Loucy (cell line): Measurements from ENCODE around the gene DMXL1.

ENCODE experiments used
- H2AFZ ChIP-seq: fragments of 200-600 bp; sonication (generic); 2 replicates; pipeline ENCODE4 v1.6.0; 2016; ENCODE audit warnings: antibody characterized with exemption, mild to moderate bottlenecking, low read length, moderate library complexity
- H3F3A ChIP-seq: fragments of 200-600 bp; 2 replicates; pipeline ENCODE4 v1.6.0; 2016; ENCODE audit warnings: antibody characterized with exemption, low read depth, mild to moderate bottlenecking
- H3K27me3 ChIP-seq: fragments of 200-600 bp; sonication (generic); 2 replicates; pipeline ENCODE4 v1.6.1; 2014; ENCODE audit warnings: low read length, mild to moderate bottlenecking; ENCODE audit not compliant: insufficient read depth, poor library complexity, severe bottlenecking
- H3K36me3 ChIP-seq: fragments of 200-600 bp; sonication (generic); 2 replicates; pipeline ENCODE4 v1.6.1; 2016; ENCODE audit warnings: low read length; ENCODE audit not compliant: insufficient read depth
- H3K4me1 ChIP-seq: fragments of 200-600 bp; sonication (generic); 2 replicates; pipeline ENCODE4 v1.5.1; 2014; ENCODE audit warnings: low read length, mild to moderate bottlenecking; ENCODE audit not compliant: insufficient read depth, poor library complexity, severe bottlenecking
- H3K4me2 ChIP-seq: fragments of 200-600 bp; sonication (generic); 2 replicates; pipeline ENCODE4 v1.6.0; 2014; ENCODE audit warnings: antibody characterized with exemption, low read length, low read depth, mild to moderate bottlenecking; ENCODE audit not compliant: poor library complexity, severe bottlenecking
- H3K4me3 ChIP-seq: fragments of 200-600 bp; sonication (generic); 2 replicates; pipeline ENCODE4 v1.5.1; 2014; ENCODE audit warnings: low read length, mild to moderate bottlenecking, mixed read lengths; ENCODE audit not compliant: poor library complexity, severe bottlenecking
- H3K79me2 ChIP-seq: fragments of 200-600 bp; sonication (generic); 2 replicates; pipeline ENCODE4 v1.6.1; 2014; ENCODE audit warnings: low read length; ENCODE audit not compliant: insufficient read depth
- H3K9ac ChIP-seq: fragments of 200-600 bp; sonication (generic); 2 replicates; pipeline ENCODE4 v1.6.0; 2014; ENCODE audit warnings: mild to moderate bottlenecking, low read depth, low read length, moderate library complexity; ENCODE audit not compliant: poor library complexity, severe bottlenecking
- H3K9me2 ChIP-seq: fragments of 200-600 bp; sonication (generic); replicated peaks from 2 replicates; pipeline ENCODE4 v1.6.1; 2016; ENCODE audit warnings: low read depth, low read length, mixed read lengths
- H3K9me3 ChIP-seq: fragments of 200-600 bp; sonication (generic); 2 replicates; pipeline ENCODE4 v1.6.1; 2014; ENCODE audit warnings: mild to moderate bottlenecking, antibody characterized with exemption, low read length, low read depth; ENCODE audit not compliant: insufficient read depth
- H4K20me1 ChIP-seq: fragments of 200-600 bp; sonication (generic); 2 replicates; pipeline ENCODE4 v1.6.0; 2014; ENCODE audit warnings: antibody characterized with exemption, low read length, mild to moderate bottlenecking; ENCODE audit not compliant: insufficient read depth, poor library complexity, severe bottlenecking
- CTCF ChIP-seq: fragments of 200-600 bp; sonication (generic); conservative IDR thresholded peaks from 2 replicates; pipeline ENCODE4 v1.5.1; 2014; ENCODE audit warnings: mild to moderate bottlenecking, antibody characterized with exemption, low read length
- EZH2phosphoT487 ChIP-seq: fragments of 200-600 bp; IDR thresholded peaks from 2 replicates; pipeline ENCODE4 v1.6.1; 2018; ENCODE audit warnings: antibody characterized with exemption, mild to moderate bottlenecking, moderate library complexity, borderline replicate concordance

The DMXL1 gene

GRCh38 chr5:119255571-119256356 is 184.9 kb downstream of the DMXL1 start:
- no peak overlapping the region for H3K9ac ChIP-seq
- H3K36me3 ChIP-seq = no peaks in the 10 kb centered on the region
- H3K4me3 ChIP-seq = no peak overlapping the region
- H3K9me2 ChIP-seq = no peaks in the 10 kb centered on the region
- no peak overlapping the region for H2AFZ ChIP-seq
- peak; percentile 54 for TF ChIP-seq CTCF
- TF ChIP-seq EZH2phosphoT487 = no peak
- H3F3A ChIP-seq = no peaks in the 10 kb centered on the region
- H3K4me2 ChIP-seq = no peak overlapping the region
- H3K9me3 ChIP-seq = no peaks in the 10 kb centered on the region
- H4K20me1 ChIP-seq = no peaks in the 10 kb centered on the region
- H3K27me3 ChIP-seq = no peaks in the 10 kb centered on the region
- H3K79me2 ChIP-seq = no peaks in the 10 kb centered on the region
- H3K4me1 ChIP-seq = no peaks in the 10 kb centered on the region

DNA sequence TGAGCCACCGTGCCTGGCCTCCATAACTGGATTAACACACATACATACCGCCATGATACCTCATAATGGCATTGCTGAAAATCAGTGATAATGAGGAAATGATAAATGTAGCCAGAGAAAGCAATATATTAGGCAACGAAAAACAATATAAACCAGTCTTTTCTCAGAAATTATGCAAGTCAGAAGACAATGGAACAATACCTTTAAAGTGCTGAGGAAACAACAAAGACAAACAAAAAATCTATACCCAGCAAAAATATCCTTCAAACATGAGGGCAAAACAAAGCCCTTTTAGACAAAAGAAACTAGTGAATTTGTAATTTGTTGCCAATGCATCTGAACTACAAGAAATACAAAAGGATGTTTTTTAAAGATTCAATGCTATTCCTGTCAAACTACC is 186.7 kb downstream of the DMXL1 start:
- Histone ChIP-seq H3K27me3 (no peaks in the 10 kb centered on the region), H3K4me1 (no peaks in the 10 kb centered on the region), H3K4me2 (no peak overlapping the region), H3K9me3 (no peaks in the 10 kb centered on the region), H3F3A (no peaks in the 10 kb centered on the region), H3K79me2 (no peaks in the 10 kb centered on the region), H2AFZ (no peak overlapping the region), H3K9me2 (no peaks in the 10 kb centered on the region), H3K4me3 (no peak overlapping the region), H3K9ac (no peak overlapping the region), H3K36me3 (no peaks in the 10 kb centered on the region), H4K20me1 (no peaks in the 10 kb centered on the region)
- TF ChIP-seq EZH2phosphoT487 (no peak), CTCF (no peak)

DNA sequence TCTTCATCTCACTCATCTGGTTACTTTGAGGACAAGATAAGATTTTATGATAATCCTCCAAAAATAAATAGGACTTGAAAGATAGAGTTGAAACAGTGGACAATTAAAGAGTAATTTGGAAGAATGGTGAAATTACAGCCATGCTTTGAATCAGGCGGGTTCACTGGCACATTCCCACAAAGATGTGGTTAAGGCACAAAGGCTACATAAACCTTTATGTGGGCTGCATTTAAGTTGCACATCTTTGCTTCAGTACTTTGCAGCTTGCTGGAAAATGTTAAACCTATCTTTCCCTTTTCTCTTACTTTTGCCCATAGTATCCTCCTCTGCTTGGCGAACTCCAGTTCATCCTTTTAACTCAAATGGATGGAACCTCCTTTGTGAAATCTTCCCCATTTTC is 192.8 kb downstream of the DMXL1 start:
- H3K9me2 ChIP-seq = no peaks in the 10 kb centered on the region
- H3F3A ChIP-seq = no peaks in the 10 kb centered on the region
- H2AFZ ChIP-seq = no peak overlapping the region
- H3K27me3 ChIP-seq = no peaks in the 10 kb centered on the region
- peaks cover 7% of the 10 kb centered on the region for H3K4me1 ChIP-seq
- no peak for TF ChIP-seq EZH2phosphoT487
- no peak for TF ChIP-seq CTCF
- H3K9me3 ChIP-seq = no peaks in the 10 kb centered on the region
- H3K79me2 ChIP-seq = peaks cover 6% of the 10 kb centered on the region; the same call in 1 of the 2 replicates
- no peak overlapping the region for H3K9ac ChIP-seq
- H4K20me1 ChIP-seq = no peaks in the 10 kb centered on the region
- H3K36me3 ChIP-seq = no peaks in the 10 kb centered on the region
- H3K4me3 ChIP-seq = no peak overlapping the region
- H3K4me2 ChIP-seq = no peak overlapping the region
